ENCODE results near the gene TUBB8B.
"Not testable (repeated sequence)": the region's sequence is repeated elsewhere in the genome, so short reads cannot be mapped to it uniquely, and the experiment has no call there.

DNA sequence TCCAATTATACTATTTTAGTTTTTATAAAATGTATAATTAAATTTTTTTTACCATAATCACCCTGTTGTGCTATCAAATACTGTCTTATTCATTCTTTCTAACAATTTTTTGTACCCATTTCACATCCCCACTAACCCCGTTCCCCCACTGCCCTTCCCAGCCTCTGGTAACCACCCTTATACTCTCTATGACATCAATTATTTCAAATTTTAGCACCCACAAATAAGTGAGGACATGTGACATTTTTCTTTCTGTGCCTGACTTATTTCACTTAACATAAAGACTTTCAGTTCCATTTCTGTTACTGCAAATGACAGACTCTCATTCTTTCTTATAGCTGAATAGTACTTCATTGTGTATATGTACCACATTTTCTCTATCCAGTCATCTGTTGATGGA is 5.0 kb upstream of the TUBB8B start:
- TF ChIP-seq, protein P1, sequence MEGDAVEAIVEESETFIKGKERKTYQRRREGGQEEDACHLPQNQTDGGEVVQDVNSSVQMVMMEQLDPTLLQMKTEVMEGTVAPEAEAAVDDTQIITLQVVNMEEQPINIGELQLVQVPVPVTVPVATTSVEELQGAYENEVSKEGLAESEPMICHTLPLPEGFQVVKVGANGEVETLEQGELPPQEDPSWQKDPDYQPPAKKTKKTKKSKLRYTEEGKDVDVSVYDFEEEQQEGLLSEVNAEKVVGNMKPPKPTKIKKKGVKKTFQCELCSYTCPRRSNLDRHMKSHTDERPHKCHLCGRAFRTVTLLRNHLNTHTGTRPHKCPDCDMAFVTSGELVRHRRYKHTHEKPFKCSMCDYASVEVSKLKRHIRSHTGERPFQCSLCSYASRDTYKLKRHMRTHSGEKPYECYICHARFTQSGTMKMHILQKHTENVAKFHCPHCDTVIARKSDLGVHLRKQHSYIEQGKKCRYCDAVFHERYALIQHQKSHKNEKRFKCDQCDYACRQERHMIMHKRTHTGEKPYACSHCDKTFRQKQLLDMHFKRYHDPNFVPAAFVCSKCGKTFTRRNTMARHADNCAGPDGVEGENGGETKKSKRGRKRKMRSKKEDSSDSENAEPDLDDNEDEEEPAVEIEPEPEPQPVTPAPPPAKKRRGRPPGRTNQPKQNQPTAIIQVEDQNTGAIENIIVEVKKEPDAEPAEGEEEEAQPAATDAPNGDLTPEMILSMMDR (IDR thresholded peaks at IDR 0.05) = not testable (repeated sequence)
- TF ChIP-seq POLR2AphosphoS5, POLR2A, EP300 (IDR thresholded peaks at IDR 0.05): not testable (repeated sequence)
